Astrocyte (in vitro differentiated cells and primary cell): ENCODE data around the gene SLC12A2. TPM values are rescaled to one million over a fixed set of nuclear protein-coding genes. Genes with fewer than 3 reads are reported as not detected.

Source experiments
- DNase-seq: peaks from one replicate; pipeline ENCODE4 v3.0.0-alpha.2; 2010; ENCODE audit warnings: low read depth
- FAIRE-seq: peaks from 2 replicates; lab custom pipeline; 2011; peaks lifted over from hg19 to GRCh38; lab: Jason Lieb, UNC
- H2AFZ ChIP-seq: 2 replicates; pipeline ENCODE4 v1.6.0; 2012; ENCODE audit warnings: low read depth, low read length, inconsistent platforms
- H3K27ac ChIP-seq: 2 replicates; pipeline ENCODE4 v1.5.1; 2011; ENCODE audit warnings: low read depth, low read length, inconsistent platforms
- H3K27me3 ChIP-seq: 2 replicates; pipeline ENCODE4 v1.6.0; 2011; ENCODE audit warnings: low read length, inconsistent platforms; ENCODE audit not compliant: insufficient read depth
- H3K36me3 ChIP-seq: 2 replicates; pipeline ENCODE4 v1.5.1; 2011; ENCODE audit warnings: low read length, inconsistent platforms; ENCODE audit not compliant: insufficient read depth
- H3K4me1 ChIP-seq: 2 replicates; pipeline ENCODE4 v1.5.1; 2011; ENCODE audit warnings: low read length, inconsistent platforms; ENCODE audit not compliant: insufficient read depth
- H3K4me2 ChIP-seq: 2 replicates; pipeline ENCODE4 v1.6.0; 2012; ENCODE audit warnings: low read length, inconsistent platforms
- H3K4me3 ChIP-seq: 2 replicates; pipeline ENCODE4 v1.5.1; 2011; ENCODE audit warnings: low read depth, mild to moderate bottlenecking, low read length, inconsistent platforms; ENCODE audit not compliant: insufficient read depth
- H3K79me2 ChIP-seq: 2 replicates; pipeline ENCODE4 v1.6.0; 2012; ENCODE audit warnings: mild to moderate bottlenecking, low read length, inconsistent platforms; ENCODE audit not compliant: insufficient read depth
- H3K9ac ChIP-seq: 2 replicates; pipeline ENCODE4 v1.6.0; 2012; ENCODE audit warnings: mild to moderate bottlenecking, low read length, inconsistent platforms
- H3K9me3 ChIP-seq: 2 replicates; pipeline ENCODE4 v1.5.1; 2012; ENCODE audit warnings: low read depth, mild to moderate bottlenecking, low read length, inconsistent platforms; ENCODE audit not compliant: insufficient read depth
- H4K20me1 ChIP-seq: 2 replicates; pipeline ENCODE4 v1.6.0; 2012; ENCODE audit warnings: low read length, inconsistent platforms; ENCODE audit not compliant: insufficient read depth
- H3K27ac Mint-ChIP-seq: one replicate; pipeline ENCODE4 v1.8.0; 2021; ENCODE audit warnings: mild to moderate bottlenecking, mixed read lengths; ENCODE audit not compliant: unreplicated experiment
- H3K27me3 Mint-ChIP-seq: one replicate; pipeline ENCODE4 v1.8.0; 2021; ENCODE audit warnings: low read depth, mixed read lengths; ENCODE audit not compliant: unreplicated experiment
- H3K36me3 Mint-ChIP-seq: one replicate; pipeline ENCODE4 v1.8.0; 2021; ENCODE audit warnings: low read depth, mixed read lengths; ENCODE audit not compliant: unreplicated experiment
- H3K4me1 Mint-ChIP-seq: one replicate; pipeline ENCODE4 v1.8.0; 2021; ENCODE audit warnings: low read depth, mixed read lengths; ENCODE audit not compliant: unreplicated experiment
- H3K4me3 Mint-ChIP-seq: one replicate; pipeline ENCODE4 v1.8.0; 2021; ENCODE audit warnings: mild to moderate bottlenecking, moderate library complexity, mixed read lengths; ENCODE audit not compliant: unreplicated experiment
- H3K9me3 Mint-ChIP-seq: one replicate; pipeline ENCODE4 v1.8.0; 2021; ENCODE audit warnings: mild to moderate bottlenecking, mixed read lengths; ENCODE audit not compliant: unreplicated experiment
- EZH2 ChIP-seq: IDR thresholded peaks from 2 replicates; pipeline ENCODE4 v1.6.1; 2012; ENCODE audit warnings: mild to moderate bottlenecking, low read length, inconsistent platforms; ENCODE audit not compliant: insufficient read depth
- total RNA-seq: library from RNA; stranded (reverse); gene quantifications from 2 replicates; pipeline ENCODE4 v1.2.1, GENCODE V29; 2021
- TF ChIP-seq, protein P1 (sequence below): IDR thresholded peaks from 2 replicates; pipeline ENCODE4 v1.5.1; 2011; ENCODE audit warnings: low read depth, mild to moderate bottlenecking, inconsistent platforms, low read length, moderate library complexity; ENCODE audit not compliant: insufficient read depth

The SLC12A2 gene
- total RNA-seq, 1 donor from 2014 or later: 20.3 TPM

- Histone ChIP-seq H3K27me3 (no peaks in the 10 kb centered on the region), H3K9me3 (no peaks in the 10 kb centered on the region), H3K4me3 (no peak overlapping the region), H3K4me1 (peaks cover 10% of the 10 kb centered on the region), H2AFZ (no peak overlapping the region), H3K4me2 (no peak overlapping the region), H4K20me1 (no peaks in the 10 kb centered on the region), H3K79me2 (no peaks in the 10 kb centered on the region), H3K9ac (no peak overlapping the region), H3K27ac (no peak overlapping the region), H3K36me3 (no peaks in the 10 kb centered on the region)
- no peak for TF ChIP-seq EZH2
- TF ChIP-seq, protein P1, sequence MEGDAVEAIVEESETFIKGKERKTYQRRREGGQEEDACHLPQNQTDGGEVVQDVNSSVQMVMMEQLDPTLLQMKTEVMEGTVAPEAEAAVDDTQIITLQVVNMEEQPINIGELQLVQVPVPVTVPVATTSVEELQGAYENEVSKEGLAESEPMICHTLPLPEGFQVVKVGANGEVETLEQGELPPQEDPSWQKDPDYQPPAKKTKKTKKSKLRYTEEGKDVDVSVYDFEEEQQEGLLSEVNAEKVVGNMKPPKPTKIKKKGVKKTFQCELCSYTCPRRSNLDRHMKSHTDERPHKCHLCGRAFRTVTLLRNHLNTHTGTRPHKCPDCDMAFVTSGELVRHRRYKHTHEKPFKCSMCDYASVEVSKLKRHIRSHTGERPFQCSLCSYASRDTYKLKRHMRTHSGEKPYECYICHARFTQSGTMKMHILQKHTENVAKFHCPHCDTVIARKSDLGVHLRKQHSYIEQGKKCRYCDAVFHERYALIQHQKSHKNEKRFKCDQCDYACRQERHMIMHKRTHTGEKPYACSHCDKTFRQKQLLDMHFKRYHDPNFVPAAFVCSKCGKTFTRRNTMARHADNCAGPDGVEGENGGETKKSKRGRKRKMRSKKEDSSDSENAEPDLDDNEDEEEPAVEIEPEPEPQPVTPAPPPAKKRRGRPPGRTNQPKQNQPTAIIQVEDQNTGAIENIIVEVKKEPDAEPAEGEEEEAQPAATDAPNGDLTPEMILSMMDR: no peak
- DNase-seq (no peak), FAIRE-seq (no peak)
- H3K9me3 Mint-ChIP-seq: peaks cover 5% of the 10 kb centered on the region
- H3K27me3 Mint-ChIP-seq: no peaks in the 10 kb centered on the region
- no peak overlapping the region for H3K4me3 Mint-ChIP-seq
- no peak overlapping the region for H3K27ac Mint-ChIP-seq
- H3K36me3 Mint-ChIP-seq: peaks cover 7% of the 10 kb centered on the region
- H3K4me1 Mint-ChIP-seq: peaks cover 14% of the 10 kb centered on the region
Measured at GRCh38 chr5:128195316-128195715, 111.8 kb downstream of the SLC12A2 start.

DNA sequence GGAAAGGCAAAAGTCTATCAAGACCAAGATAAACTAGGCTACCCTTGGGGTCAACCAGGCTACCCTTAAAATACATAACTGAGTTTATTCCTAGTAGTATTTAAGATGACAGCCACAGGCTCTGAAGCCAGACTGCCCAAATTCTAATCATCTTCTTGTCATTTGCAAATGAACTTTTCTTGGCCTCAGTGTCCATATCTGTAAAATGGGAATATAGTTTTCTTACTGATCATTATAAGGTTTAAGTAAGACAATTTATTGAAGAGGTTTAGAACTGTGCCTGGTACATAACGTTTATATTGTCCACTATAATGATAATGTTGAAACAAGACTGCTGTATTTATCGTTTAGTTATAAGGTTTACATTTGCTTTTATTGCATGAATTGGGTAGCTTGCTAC, 112.5 kb downstream of the SLC12A2 start:
- Histone ChIP-seq H3K9me3 (no peaks in the 10 kb centered on the region), H3K4me1 (peaks cover 10% of the 10 kb centered on the region), H2AFZ (no peak overlapping the region), H3K36me3 (no peaks in the 10 kb centered on the region), H3K4me2 (no peak overlapping the region), H3K27me3 (no peaks in the 10 kb centered on the region), H3K27ac (no peak overlapping the region), H4K20me1 (no peaks in the 10 kb centered on the region), H3K4me3 (no peak overlapping the region), H3K9ac (no peak overlapping the region), H3K79me2 (no peaks in the 10 kb centered on the region)
- peaks cover 5% of the 10 kb centered on the region for H3K9me3 Mint-ChIP-seq
- no peak overlapping the region for H3K27ac Mint-ChIP-seq
- TF ChIP-seq, protein P1: no peak
- TF ChIP-seq EZH2: no peak
- H3K4me3 Mint-ChIP-seq: no peak overlapping the region
- DNase-seq: no peak
- peaks cover 7% of the 10 kb centered on the region for H3K36me3 Mint-ChIP-seq
- H3K27me3 Mint-ChIP-seq: no peaks in the 10 kb centered on the region
- peaks cover 14% of the 10 kb centered on the region for H3K4me1 Mint-ChIP-seq
- no peak for FAIRE-seq

- Mint-ChIP-seq H3K4me1 (peaks cover 16% of the 10 kb centered on the region), H3K27me3 (peaks cover 2% of the 10 kb centered on the region), H3K27ac (no peak overlapping the region), H3K4me3 (no peak overlapping the region), H3K36me3 (peaks cover 7% of the 10 kb centered on the region), H3K9me3 (peaks cover 5% of the 10 kb centered on the region)
- no peaks in the 10 kb centered on the region for H3K9me3 ChIP-seq
- TF ChIP-seq, protein P1: no peak
- no peak for TF ChIP-seq EZH2
- DNase-seq (peak; percentile 46), FAIRE-seq (no peak)
- no peak overlapping the region for H3K9ac ChIP-seq
- no peaks in the 10 kb centered on the region for H3K36me3 ChIP-seq
- no peak overlapping the region for H3K27ac ChIP-seq
- no peaks in the 10 kb centered on the region for H4K20me1 ChIP-seq
- no peak overlapping the region for H3K4me2 ChIP-seq
- no peak overlapping the region for H3K4me3 ChIP-seq
- H2AFZ ChIP-seq: no peak overlapping the region
- H3K4me1 ChIP-seq: peaks cover 12% of the 10 kb centered on the region
- H3K27me3 ChIP-seq: no peaks in the 10 kb centered on the region
- H3K79me2 ChIP-seq: no peaks in the 10 kb centered on the region
Measured at GRCh38 chr5:128196791-128197190, 113.2 kb downstream of the SLC12A2 start.
